Measurements from ENCODE around the gene CHST3. TPM values are rescaled to one million over a fixed set of nuclear protein-coding genes. Genes with fewer than 3 reads are reported as not detected.
A peak's percentile ranks its signal among the peaks of the same experiment; 100 is the strongest.

CHST3 gene
- total RNA-seq, 1 donor from 2014 or later, result 0.83 TPM

GRCh38 chr10:72058989-72059842, 95.0 kb downstream of the CHST3 start:
- peaks cover 15% of the 10 kb centered on the region for H3K27me3 Mint-ChIP-seq (ENCODE audit: unreplicated experiment)

GRCh38 chr10:72059843-72060822, 95.9 kb downstream of the CHST3 start:
- Mint-ChIP-seq H3K36me3 (ENCODE audit: unreplicated experiment) (no peaks in the 10 kb centered on the region), H3K27ac (ENCODE audit: unreplicated experiment) (peak overlapping the region; percentile 65), H3K4me3 (ENCODE audit: unreplicated experiment) (no peak overlapping the region), H3K27me3 (ENCODE audit: unreplicated experiment) (peaks cover 15% of the 10 kb centered on the region), H3K9me3 (ENCODE audit: unreplicated experiment) (peaks cover 26% of the 10 kb centered on the region), H3K4me1 (ENCODE audit: low read depth, unreplicated experiment) (peaks cover 27% of the 10 kb centered on the region)
- DNase-seq, result no peak
- no peak for TF ChIP-seq CTCF (IDR thresholded peaks at IDR 0.05; ENCODE audit: partially characterized antibody, unreplicated experiment)

More at GRCh38 chr10:72058989-72059842, 95.0 kb downstream of the CHST3 start:
- H3K4me1 Mint-ChIP-seq (ENCODE audit: low read depth, unreplicated experiment), result peaks cover 27% of the 10 kb centered on the region
- no peaks in the 10 kb centered on the region for H3K36me3 Mint-ChIP-seq (ENCODE audit: unreplicated experiment)
- H3K4me3 Mint-ChIP-seq (ENCODE audit: unreplicated experiment), result peak overlapping the region; percentile 9
- H3K27ac Mint-ChIP-seq (ENCODE audit: unreplicated experiment), result peak overlapping the region; percentile 52
- H3K9me3 Mint-ChIP-seq (ENCODE audit: unreplicated experiment), result peaks cover 26% of the 10 kb centered on the region
- DNase-seq, result no peak
- no peak for TF ChIP-seq CTCF (IDR thresholded peaks at IDR 0.05; ENCODE audit: partially characterized antibody, unreplicated experiment)

- Mint-ChIP-seq H3K27me3 (ENCODE audit: unreplicated experiment) (peaks cover 15% of the 10 kb centered on the region), H3K27ac (ENCODE audit: unreplicated experiment) (no peak overlapping the region), H3K4me1 (ENCODE audit: low read depth, unreplicated experiment) (peaks cover 27% of the 10 kb centered on the region), H3K4me3 (ENCODE audit: unreplicated experiment) (no peak overlapping the region), H3K9me3 (ENCODE audit: unreplicated experiment) (peaks cover 26% of the 10 kb centered on the region), H3K36me3 (ENCODE audit: unreplicated experiment) (peaks cover 4% of the 10 kb centered on the region)
- no peak for DNase-seq
- no peak for TF ChIP-seq CTCF (IDR thresholded peaks at IDR 0.05; ENCODE audit: partially characterized antibody, unreplicated experiment)
Observed at GRCh38 chr10:72061491-72061890, 97.3 kb downstream of the CHST3 start.

- Mint-ChIP-seq H3K27ac (ENCODE audit: unreplicated experiment) (no peak overlapping the region), H3K27me3 (ENCODE audit: unreplicated experiment) (peaks cover 15% of the 10 kb centered on the region), H3K4me1 (ENCODE audit: low read depth, unreplicated experiment) (peaks cover 27% of the 10 kb centered on the region), H3K36me3 (ENCODE audit: unreplicated experiment) (peaks cover 4% of the 10 kb centered on the region), H3K9me3 (ENCODE audit: unreplicated experiment) (peaks cover 26% of the 10 kb centered on the region), H3K4me3 (ENCODE audit: unreplicated experiment) (no peak overlapping the region)
- TF ChIP-seq CTCF (IDR thresholded peaks at IDR 0.05; ENCODE audit: partially characterized antibody, unreplicated experiment), result no peak
- no peak for DNase-seq
Observed at GRCh38 chr10:72061930-72062329, 97.7 kb downstream of the CHST3 start.

Data from glutamatergic neuron (in vitro differentiated cells).